Measurements from ENCODE around the gene MRPL51.

GRCh38 chr12:6452944-6453630, 40.0 kb downstream of the MRPL51 start:
- no peak for TF ChIP-seq CTCF (IDR thresholded peaks at IDR 0.05)
- TF ChIP-seq POLR2AphosphoS5 (IDR thresholded peaks at IDR 0.05): no peak
- no peak for TF ChIP-seq POLR2A (IDR thresholded peaks at IDR 0.05)
